Natural killer cell (primary cell): Measurements from ENCODE around the gene ANKRD9. TPM values are rescaled to one million over a fixed set of nuclear protein-coding genes. Genes with fewer than 3 reads are reported as not detected.

ENCODE experiments used
- ATAC-seq, 3 donors: fragments of 150-1000 bp in 2 of 3; fragments of 200-7000 bp in 1 of 3; cut with Tn5 transposase; 1 replicate in 1 of 3; 2 replicates in 2 of 3; pipeline ENCODE4 v1.10.0; 2021; ENCODE audit warnings: mild to moderate bottlenecking in 2 of 3, moderate library complexity in 2 of 3
- DNase-seq, 2 donors: peaks; one replicate each; pipeline versions ENCODE4 v3.0.0 to v3.0.0-alpha.2; 2013 to 2021; ENCODE audit warnings: mixed read lengths in 1 of 2
- H3K27ac ChIP-seq: one replicate; pipeline ENCODE4 v1.5.1; 2013; ENCODE audit warnings: mild to moderate bottlenecking, low read length
- H3K27me3 ChIP-seq: one replicate; pipeline ENCODE4 v1.6.1; 2013; ENCODE audit warnings: low read length; ENCODE audit not compliant: control insufficient read depth, insufficient read depth
- H3K36me3 ChIP-seq: one replicate; pipeline ENCODE4 v1.6.1; 2013; ENCODE audit warnings: low read length; ENCODE audit not compliant: control insufficient read depth, insufficient read depth
- H3K4me1 ChIP-seq: one replicate; pipeline ENCODE4 v1.6.1; 2013; ENCODE audit warnings: low read length; ENCODE audit not compliant: control insufficient read depth, insufficient read depth
- H3K4me3 ChIP-seq: one replicate; pipeline ENCODE4 v1.5.1; 2013; ENCODE audit warnings: low read length
- H3K9me3 ChIP-seq: one replicate; pipeline ENCODE4 v1.6.1; 2013; ENCODE audit warnings: low read length; ENCODE audit not compliant: control insufficient read depth, insufficient read depth
- H3K27ac Mint-ChIP-seq, 2 donors: one replicate each; pipeline ENCODE4 v1.8.0; 2022; ENCODE audit warnings: mild to moderate bottlenecking in 2 of 2, mixed read lengths in 2 of 2, moderate library complexity in 1 of 2
- H3K27me3 Mint-ChIP-seq, 2 donors: one replicate each; pipeline ENCODE4 v1.8.0; 2022; ENCODE audit warnings: low read depth in 2 of 2, mixed read lengths in 2 of 2
- H3K36me3 Mint-ChIP-seq: one replicate; pipeline ENCODE4 v1.8.0; 2022; ENCODE audit warnings: mixed read lengths
- H3K4me1 Mint-ChIP-seq, 2 donors: one replicate each; pipeline ENCODE4 v1.8.0; 2022; ENCODE audit warnings: mixed read lengths in 2 of 2
- H3K4me3 Mint-ChIP-seq: one replicate; pipeline ENCODE4 v1.8.0; 2022; ENCODE audit warnings: mild to moderate bottlenecking, moderate library complexity, mixed read lengths
- H3K9me3 Mint-ChIP-seq, 2 donors: one replicate each; pipeline ENCODE4 v1.8.0; 2022; ENCODE audit warnings: mixed read lengths in 2 of 2
- WGBS: methylation state at CpG from one replicate; pipeline ENCODE4 v1.1.7; 2013; ENCODE audit warnings: missing lambda C conversion rate; ENCODE audit not compliant: insufficient coverage; 5-methylcytosine and 5-hydroxymethylcytosine counted together
- intact Hi-C: fragments of 100-400 bp; cut with micrococcal nuclease; formaldehyde crosslinking; loops from one replicate; pipeline ENCODE4 v1.14.2; 2022
- total RNA-seq, 4 donors: library from RNA; stranded (reverse); fragments of 120-200 nt in 1 of 4; gene quantifications; one replicate each; pipeline versions ENCODE4 v1.2.3 to v1.2.4, GENCODE V29; 2013 to 2022
- TF ChIP-seq, protein P1 (sequence below): fragments of 200-600 bp; IDR thresholded peaks from one replicate; pipeline ENCODE4 v1.8.0; 2022; ENCODE audit warnings: antibody characterized with exemption

Gene ANKRD9
- total RNA-seq, 3 donors from 2014 or later (not counting 1 experiment from before 2014, with no cell fraction given), result 4.0 to 11.0 (median 9.6) TPM

DNA sequence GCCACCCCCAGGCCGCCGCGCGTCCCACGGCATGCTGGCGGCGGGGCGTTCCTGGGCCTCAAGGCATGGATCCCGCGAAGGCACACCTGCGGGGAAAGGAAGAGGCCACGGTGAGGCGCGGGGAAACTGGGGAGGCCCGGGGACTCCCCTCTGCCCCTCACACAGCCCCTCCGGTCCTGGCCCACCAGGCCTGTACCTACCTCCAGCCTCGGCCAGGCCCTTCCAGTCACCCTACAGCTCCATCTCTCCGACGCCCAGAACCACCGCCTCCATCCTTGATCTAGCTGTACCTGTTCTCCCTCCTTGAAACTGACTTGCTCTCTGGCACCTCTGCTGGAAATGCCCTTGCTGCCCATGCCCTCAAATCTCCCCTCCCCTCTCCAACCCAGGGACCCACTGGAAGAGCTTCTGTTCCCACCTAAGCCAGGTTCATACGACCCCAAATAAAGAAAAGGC is 1.7 kb downstream of the ANKRD9 start:
- DNase-seq, result peak in 1 of 2 donors; percentile 45
- Histone ChIP-seq H3K27me3 (no peaks in the 10 kb centered on the region), H3K4me1 (peaks cover 20% of the 10 kb centered on the region), H3K27ac (no peak overlapping the region), H3K9me3 (no peaks in the 10 kb centered on the region), H3K4me3 (no peak overlapping the region), H3K36me3 (no peaks in the 10 kb centered on the region)
- 93% methylated on average over 20 of the region's 21 CpGs for WGBS
- intact Hi-C loops, result no loop called here
- H3K27me3 Mint-ChIP-seq, result no peaks in the 10 kb centered on the region
- no peak for ATAC-seq
- TF ChIP-seq, protein P1, sequence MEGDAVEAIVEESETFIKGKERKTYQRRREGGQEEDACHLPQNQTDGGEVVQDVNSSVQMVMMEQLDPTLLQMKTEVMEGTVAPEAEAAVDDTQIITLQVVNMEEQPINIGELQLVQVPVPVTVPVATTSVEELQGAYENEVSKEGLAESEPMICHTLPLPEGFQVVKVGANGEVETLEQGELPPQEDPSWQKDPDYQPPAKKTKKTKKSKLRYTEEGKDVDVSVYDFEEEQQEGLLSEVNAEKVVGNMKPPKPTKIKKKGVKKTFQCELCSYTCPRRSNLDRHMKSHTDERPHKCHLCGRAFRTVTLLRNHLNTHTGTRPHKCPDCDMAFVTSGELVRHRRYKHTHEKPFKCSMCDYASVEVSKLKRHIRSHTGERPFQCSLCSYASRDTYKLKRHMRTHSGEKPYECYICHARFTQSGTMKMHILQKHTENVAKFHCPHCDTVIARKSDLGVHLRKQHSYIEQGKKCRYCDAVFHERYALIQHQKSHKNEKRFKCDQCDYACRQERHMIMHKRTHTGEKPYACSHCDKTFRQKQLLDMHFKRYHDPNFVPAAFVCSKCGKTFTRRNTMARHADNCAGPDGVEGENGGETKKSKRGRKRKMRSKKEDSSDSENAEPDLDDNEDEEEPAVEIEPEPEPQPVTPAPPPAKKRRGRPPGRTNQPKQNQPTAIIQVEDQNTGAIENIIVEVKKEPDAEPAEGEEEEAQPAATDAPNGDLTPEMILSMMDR, result no peak
- H3K4me3 Mint-ChIP-seq, result peak overlapping the region; percentile 47
- H3K4me1 Mint-ChIP-seq, result peaks cover 0 to 11% of the 10 kb centered on the region in 2 donors
- H3K27ac Mint-ChIP-seq, result peak overlapping the region; percentile 38 to 76
- H3K36me3 Mint-ChIP-seq, result no peaks in the 10 kb centered on the region
- H3K9me3 Mint-ChIP-seq, result peaks cover 0 to 3% of the 10 kb centered on the region in 2 donors

DNA sequence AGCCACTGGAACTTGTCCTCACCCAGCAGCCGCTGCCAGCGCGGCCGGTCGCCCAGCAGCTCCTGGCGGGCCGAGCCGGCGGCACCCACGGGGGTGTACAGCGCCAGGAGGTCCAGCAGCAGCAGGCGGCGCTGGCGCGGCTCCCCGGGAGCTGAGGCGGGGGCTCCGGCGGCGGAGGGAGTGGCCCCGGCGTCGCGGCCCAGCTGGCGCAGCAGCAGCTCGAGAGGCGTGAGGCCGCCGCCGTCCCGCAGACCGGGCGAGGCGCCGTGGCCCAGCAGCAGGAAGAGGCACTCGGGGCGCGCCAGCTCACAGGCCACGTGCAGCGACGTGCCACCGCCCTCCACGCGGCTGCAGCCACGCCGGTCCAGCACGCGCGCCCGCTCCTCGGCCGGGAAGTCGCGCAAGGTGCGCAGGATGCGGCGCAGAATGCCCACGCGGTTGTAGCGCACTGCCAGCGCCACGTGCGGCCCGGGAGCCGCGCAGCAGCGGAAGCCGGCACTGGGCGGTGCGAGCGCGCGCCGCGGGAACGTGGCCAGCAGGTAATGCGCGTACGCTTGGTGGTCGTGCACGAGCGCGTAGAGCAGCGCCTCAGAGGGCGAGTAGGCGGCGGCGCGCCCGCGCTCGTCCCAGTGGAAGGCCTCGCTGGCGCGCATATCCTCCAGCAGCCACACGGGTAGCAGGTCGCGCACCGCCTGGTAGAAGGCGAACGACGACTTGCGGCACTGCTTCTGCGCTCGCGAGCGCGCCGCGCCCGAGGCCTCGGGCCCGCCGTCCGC is 2.3 kb downstream of the ANKRD9 start:
- peaks cover 0 to 11% of the 10 kb centered on the region in 2 donors for H3K4me1 Mint-ChIP-seq
- H3K4me3 ChIP-seq, result no peak overlapping the region
- no peaks in the 10 kb centered on the region for H3K36me3 ChIP-seq
- no peaks in the 10 kb centered on the region for H3K27me3 Mint-ChIP-seq
- TF ChIP-seq, protein P1, result no peak
- intact Hi-C loops, result no loop called here
- H3K4me3 Mint-ChIP-seq, result no peak overlapping the region
- DNase-seq, result peak in 1 of 2 donors; percentile 56
- H3K36me3 Mint-ChIP-seq, result no peaks in the 10 kb centered on the region
- H3K9me3 ChIP-seq, result no peaks in the 10 kb centered on the region
- H3K27me3 ChIP-seq, result no peaks in the 10 kb centered on the region
- H3K4me1 ChIP-seq, result peaks cover 20% of the 10 kb centered on the region
- H3K27ac Mint-ChIP-seq, result no peak overlapping the region
- 96% methylated on average over 115 of the region's 115 CpGs for WGBS
- no peak overlapping the region for H3K27ac ChIP-seq
- peaks cover 0 to 3% of the 10 kb centered on the region in 2 donors for H3K9me3 Mint-ChIP-seq
- ATAC-seq, result no peak

DNA sequence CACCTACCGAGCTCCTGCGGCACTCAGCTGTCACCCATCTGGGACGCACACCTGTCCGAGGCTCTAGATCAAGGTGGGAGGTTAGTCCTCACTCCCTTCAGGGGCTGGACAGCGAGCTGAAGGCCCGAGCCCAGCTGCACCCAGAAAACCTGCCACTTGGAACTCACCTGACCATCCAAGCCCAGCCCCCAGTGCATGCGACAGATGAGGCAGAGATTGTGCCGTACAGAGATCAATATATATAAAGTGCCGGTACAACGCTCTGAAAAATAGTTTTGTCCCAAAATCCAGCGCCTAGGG is 3.0 kb downstream of the ANKRD9 start:
- DNase-seq (no peak), ATAC-seq (no peak)
- Mint-ChIP-seq H3K9me3 (peaks cover 0 to 3% of the 10 kb centered on the region in 2 donors), H3K36me3 (no peaks in the 10 kb centered on the region), H3K27me3 (no peaks in the 10 kb centered on the region), H3K27ac (no peak overlapping the region), H3K4me3 (peak overlapping the region; percentile 62), H3K4me1 (peaks cover 0 to 11% of the 10 kb centered on the region in 2 donors)
- 97% methylated on average over 11 of the region's 11 CpGs for WGBS
- peaks cover 20% of the 10 kb centered on the region for H3K4me1 ChIP-seq
- H3K36me3 ChIP-seq, result no peaks in the 10 kb centered on the region
- no peaks in the 10 kb centered on the region for H3K9me3 ChIP-seq
- intact Hi-C loops, result no loop called here
- H3K4me3 ChIP-seq, result no peak overlapping the region
- TF ChIP-seq, protein P1, result no peak
- H3K27ac ChIP-seq, result no peak overlapping the region
- no peaks in the 10 kb centered on the region for H3K27me3 ChIP-seq
